Measurements from ENCODE around the gene CRHR1. TPM values are rescaled to one million over a fixed set of nuclear protein-coding genes. Genes with fewer than 3 reads are reported as not detected.

CRHR1 gene
- total RNA-seq, 1 donor from 2014 or later, result not detected

DNA sequence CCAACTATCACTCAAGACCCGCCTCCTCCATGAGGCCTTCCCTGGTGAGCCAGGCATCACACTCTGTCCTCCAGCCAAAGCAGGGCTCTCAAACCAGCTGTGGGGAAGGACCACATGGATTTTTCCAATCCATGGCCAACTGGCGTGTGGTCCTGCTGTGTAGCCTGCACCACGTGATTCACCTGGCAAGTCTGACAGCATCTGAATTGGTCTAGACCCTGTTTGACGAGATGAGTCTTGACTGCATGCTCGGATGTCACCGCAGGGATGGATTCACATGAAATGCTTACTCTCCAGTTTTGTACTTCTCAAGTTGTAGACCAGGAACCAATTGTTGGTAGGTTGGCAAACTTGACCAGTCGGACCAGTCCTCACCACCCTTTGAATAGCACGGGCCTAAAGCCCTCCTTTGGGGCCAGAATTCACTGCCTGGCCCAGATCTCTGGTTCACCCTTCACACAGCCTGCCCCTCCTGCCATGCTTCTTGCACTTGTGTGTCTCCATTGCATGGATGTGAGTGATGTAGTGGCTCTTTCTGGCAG lies 9.9 kb downstream of the CRHR1 start:
- Histone ChIP-seq H3K4me3 (no peak overlapping the region), H3K36me3 (no peaks in the 10 kb centered on the region), H3K27me3 (no peaks in the 10 kb centered on the region), H3K27ac (no peak overlapping the region), H3K4me1 (no peaks in the 10 kb centered on the region), H3K9me3 (no peaks in the 10 kb centered on the region)
- DNase-seq (ENCODE audit: low spot score in 2 of 2), result no peak
- intact Hi-C loops (cut with DNase I), result no loop called here
- TF ChIP-seq, protein P1, sequence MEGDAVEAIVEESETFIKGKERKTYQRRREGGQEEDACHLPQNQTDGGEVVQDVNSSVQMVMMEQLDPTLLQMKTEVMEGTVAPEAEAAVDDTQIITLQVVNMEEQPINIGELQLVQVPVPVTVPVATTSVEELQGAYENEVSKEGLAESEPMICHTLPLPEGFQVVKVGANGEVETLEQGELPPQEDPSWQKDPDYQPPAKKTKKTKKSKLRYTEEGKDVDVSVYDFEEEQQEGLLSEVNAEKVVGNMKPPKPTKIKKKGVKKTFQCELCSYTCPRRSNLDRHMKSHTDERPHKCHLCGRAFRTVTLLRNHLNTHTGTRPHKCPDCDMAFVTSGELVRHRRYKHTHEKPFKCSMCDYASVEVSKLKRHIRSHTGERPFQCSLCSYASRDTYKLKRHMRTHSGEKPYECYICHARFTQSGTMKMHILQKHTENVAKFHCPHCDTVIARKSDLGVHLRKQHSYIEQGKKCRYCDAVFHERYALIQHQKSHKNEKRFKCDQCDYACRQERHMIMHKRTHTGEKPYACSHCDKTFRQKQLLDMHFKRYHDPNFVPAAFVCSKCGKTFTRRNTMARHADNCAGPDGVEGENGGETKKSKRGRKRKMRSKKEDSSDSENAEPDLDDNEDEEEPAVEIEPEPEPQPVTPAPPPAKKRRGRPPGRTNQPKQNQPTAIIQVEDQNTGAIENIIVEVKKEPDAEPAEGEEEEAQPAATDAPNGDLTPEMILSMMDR (IDR thresholded peaks at IDR 0.05), result no peak

DNA sequence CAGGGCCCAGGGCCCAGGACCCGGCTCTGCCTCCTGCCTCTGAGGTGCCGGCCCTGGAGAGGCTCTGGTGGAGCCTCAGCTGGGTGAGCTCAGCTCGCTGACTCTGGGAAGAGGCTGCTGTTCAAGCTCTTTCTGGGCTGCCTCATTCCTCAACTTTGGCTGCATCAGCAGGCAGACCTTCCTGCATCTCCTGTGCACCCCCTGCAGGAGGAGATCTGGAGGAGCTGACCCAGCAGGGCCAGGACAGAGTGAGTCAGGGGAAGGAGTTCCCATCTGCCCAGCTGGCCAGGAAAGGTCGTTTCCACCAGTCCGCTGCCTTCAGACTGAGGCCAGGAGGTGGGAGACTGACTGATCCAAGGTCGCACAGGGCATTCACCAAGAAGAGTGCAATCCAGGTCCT lies 10.7 kb downstream of the CRHR1 start:
- no peaks in the 10 kb centered on the region for H3K27me3 ChIP-seq

DNA sequence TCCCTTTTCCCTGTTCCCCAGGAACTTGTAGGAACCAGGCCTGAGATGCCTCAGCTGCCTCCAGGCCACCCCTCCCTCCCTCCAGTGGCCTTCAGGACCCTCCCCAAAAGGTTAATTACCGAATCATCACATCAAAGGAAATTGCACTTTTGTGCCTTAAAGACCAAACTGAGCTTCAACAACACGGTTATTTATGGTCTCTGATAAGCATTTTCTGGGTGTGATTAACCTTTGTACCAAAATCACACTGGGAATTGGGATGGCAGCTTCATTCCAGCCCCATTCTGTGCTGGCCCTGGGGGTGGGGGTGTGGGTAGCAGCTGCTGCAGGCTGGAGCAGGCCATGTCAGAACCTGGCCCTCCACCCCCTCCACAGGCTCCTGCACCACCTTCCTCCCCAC lies 16.7 kb downstream of the CRHR1 start:
- Histone ChIP-seq H3K4me3 (no peak overlapping the region), H3K9me3 (no peaks in the 10 kb centered on the region), H3K27me3 (no peaks in the 10 kb centered on the region), H3K4me1 (no peaks in the 10 kb centered on the region), H3K27ac (no peak overlapping the region), H3K36me3 (no peaks in the 10 kb centered on the region)
- DNase-seq (ENCODE audit: low spot score in 2 of 2), result no peak
- TF ChIP-seq, protein P1 (IDR thresholded peaks at IDR 0.05), result no peak
- intact Hi-C loops (cut with DNase I), result no loop called here

More for the DNA sequence above, 10.7 kb downstream of the CRHR1 start:
- H3K9me3 ChIP-seq, result no peaks in the 10 kb centered on the region
- no peak overlapping the region for H3K27ac ChIP-seq
- no peaks in the 10 kb centered on the region for H3K4me1 ChIP-seq
- DNase-seq (ENCODE audit: low spot score in 2 of 2), result no peak
- H3K36me3 ChIP-seq, result no peaks in the 10 kb centered on the region
- intact Hi-C loops (cut with DNase I), result no loop called here
- no peak overlapping the region for H3K4me3 ChIP-seq
- TF ChIP-seq, protein P1 (IDR thresholded peaks at IDR 0.05), result no peak

DNA sequence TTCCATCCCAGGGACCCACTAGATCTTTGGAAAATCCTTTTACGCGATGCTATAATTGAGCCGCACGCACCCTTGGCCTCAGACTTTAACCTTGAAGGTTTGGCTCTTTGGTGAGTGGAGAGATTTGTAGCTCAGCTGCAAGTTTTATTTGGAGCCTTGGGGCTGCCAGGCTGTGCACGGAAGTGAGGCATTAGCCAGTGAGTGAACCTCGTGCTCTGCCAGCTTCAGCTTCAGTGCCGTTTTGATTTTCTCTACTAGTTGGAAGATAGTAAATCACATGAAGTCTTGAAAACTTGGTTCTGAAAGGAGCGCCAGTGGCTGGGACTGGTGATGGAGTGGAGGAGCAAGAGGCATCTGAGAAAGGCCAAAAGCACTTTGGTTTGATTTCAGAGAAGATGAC lies 17.3 kb downstream of the CRHR1 start:
- DNase-seq (ENCODE audit: low spot score in 2 of 2), result no peak
- Histone ChIP-seq H3K4me3 (no peak overlapping the region), H3K9me3 (no peaks in the 10 kb centered on the region), H3K4me1 (no peaks in the 10 kb centered on the region), H3K36me3 (no peaks in the 10 kb centered on the region), H3K27ac (no peak overlapping the region), H3K27me3 (no peaks in the 10 kb centered on the region)
- intact Hi-C loops (cut with DNase I), result no loop called here
- TF ChIP-seq, protein P1 (IDR thresholded peaks at IDR 0.05), result no peak

DNA sequence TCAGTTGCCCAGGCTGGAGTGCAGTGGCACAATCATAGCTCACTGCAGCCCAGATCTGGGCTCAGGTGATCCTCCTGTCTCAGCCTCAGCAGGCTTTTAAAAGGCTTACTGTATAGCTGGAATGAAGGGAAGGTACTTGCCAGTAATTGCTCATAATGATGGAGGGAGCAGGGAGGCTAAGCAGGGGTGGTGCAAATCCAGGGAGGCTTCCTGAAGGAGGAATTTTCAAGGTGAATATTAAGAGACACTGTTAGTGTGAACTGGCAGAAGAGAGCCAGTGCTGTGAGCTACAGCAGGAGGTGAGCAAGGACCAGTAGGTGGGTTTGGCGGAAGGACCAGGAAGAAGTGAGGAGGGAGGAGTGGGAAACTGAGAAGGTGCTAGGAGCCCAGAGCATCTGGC lies 24.7 kb downstream of the CRHR1 start:
- TF ChIP-seq, protein P1 (IDR thresholded peaks at IDR 0.05), result no peak

DNA sequence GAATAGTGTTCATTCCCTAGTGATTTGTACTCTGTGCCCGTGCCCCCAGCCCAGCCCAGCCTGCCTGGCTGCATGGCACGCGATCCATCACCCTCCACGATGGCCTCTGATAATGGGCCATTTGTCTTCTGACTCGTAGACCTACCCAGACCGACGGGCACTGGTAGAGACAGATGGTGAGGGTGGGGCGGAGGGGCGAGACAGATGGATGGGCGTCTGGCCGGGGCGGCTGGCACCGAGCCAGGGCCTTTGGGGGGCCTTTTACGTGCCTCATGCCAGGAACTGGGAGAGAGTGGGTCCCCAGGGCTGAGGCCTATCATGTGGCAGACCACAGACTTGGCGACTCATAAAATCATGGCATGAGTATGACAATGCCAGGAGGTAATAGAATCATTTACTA lies 25.4 kb downstream of the CRHR1 start:
- H3K27ac ChIP-seq, result no peak overlapping the region
- H3K27me3 ChIP-seq, result no peaks in the 10 kb centered on the region
- DNase-seq (ENCODE audit: low spot score in 2 of 2), result no peak
- intact Hi-C loops (cut with DNase I), result no loop called here
- no peaks in the 10 kb centered on the region for H3K36me3 ChIP-seq
- no peaks in the 10 kb centered on the region for H3K4me1 ChIP-seq
- TF ChIP-seq, protein P1 (IDR thresholded peaks at IDR 0.05), result no peak
- no peak overlapping the region for H3K4me3 ChIP-seq
- no peaks in the 10 kb centered on the region for H3K9me3 ChIP-seq

More for the DNA sequence above, 24.7 kb downstream of the CRHR1 start:
- no peak overlapping the region for H3K4me3 ChIP-seq
- no peak for DNase-seq (ENCODE audit: low spot score in 2 of 2)
- no peaks in the 10 kb centered on the region for H3K27me3 ChIP-seq
- H3K27ac ChIP-seq, result no peak overlapping the region
- no peaks in the 10 kb centered on the region for H3K9me3 ChIP-seq
- H3K36me3 ChIP-seq, result no peaks in the 10 kb centered on the region
- intact Hi-C loops (cut with DNase I), result no loop called here
- no peaks in the 10 kb centered on the region for H3K4me1 ChIP-seq
